ENCODE results near the gene SLX9. TPM values are rescaled to one million over a fixed set of nuclear protein-coding genes. Genes with fewer than 3 reads are reported as not detected.

The SLX9 gene
- total RNA-seq, 1 experiment from 2014 or later, result 80.1 TPM

DNA sequence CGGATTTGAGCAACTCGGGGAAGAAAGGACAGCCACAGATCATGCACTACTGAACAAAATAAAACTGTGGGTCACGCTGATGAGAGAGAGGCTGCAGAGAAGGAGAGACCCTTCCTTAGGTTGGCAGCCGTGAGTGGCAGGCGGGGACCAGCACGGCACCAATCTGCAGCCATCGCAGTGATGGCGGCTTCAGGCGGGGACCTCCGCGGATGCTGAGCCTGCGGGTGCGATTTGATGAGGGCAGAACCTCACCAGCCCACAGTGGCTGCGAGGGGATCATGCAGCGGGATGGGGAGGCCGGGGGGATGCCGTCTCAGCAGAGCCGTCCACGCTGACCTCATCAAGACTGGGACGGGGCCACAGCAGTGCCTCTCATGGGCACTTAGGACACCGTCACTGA is 30.9 kb upstream of the SLX9 start:
- no peak overlapping the region for H3K27ac ChIP-seq (ENCODE audit: low read length)
- no peak overlapping the region for H3K4me3 ChIP-seq (ENCODE audit: low read length)
- no TSS peak for BruUV-seq (replicated peaks)
- H4K20me1 ChIP-seq (ENCODE audit: low read length), result no peaks in the 10 kb centered on the region
- H3K9me2 ChIP-seq (replicated peaks; ENCODE audit: low read length), result no peaks in the 10 kb centered on the region
- DNase-seq (no peak), ATAC-seq (no peak)
- no peak for TF ChIP-seq EZH2phosphoT487 (IDR thresholded peaks at IDR 0.05; ENCODE audit: borderline replicate concordance, low read length)
- TF ChIP-seq EZH2 (IDR thresholded peaks at IDR 0.05; ENCODE audit: low read length, unreplicated experiment), result no peak
- TF ChIP-seq, protein P1, sequence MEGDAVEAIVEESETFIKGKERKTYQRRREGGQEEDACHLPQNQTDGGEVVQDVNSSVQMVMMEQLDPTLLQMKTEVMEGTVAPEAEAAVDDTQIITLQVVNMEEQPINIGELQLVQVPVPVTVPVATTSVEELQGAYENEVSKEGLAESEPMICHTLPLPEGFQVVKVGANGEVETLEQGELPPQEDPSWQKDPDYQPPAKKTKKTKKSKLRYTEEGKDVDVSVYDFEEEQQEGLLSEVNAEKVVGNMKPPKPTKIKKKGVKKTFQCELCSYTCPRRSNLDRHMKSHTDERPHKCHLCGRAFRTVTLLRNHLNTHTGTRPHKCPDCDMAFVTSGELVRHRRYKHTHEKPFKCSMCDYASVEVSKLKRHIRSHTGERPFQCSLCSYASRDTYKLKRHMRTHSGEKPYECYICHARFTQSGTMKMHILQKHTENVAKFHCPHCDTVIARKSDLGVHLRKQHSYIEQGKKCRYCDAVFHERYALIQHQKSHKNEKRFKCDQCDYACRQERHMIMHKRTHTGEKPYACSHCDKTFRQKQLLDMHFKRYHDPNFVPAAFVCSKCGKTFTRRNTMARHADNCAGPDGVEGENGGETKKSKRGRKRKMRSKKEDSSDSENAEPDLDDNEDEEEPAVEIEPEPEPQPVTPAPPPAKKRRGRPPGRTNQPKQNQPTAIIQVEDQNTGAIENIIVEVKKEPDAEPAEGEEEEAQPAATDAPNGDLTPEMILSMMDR (conservative IDR thresholded peaks at IDR 0.05; ENCODE audit: low read depth, low read length), result no peak
- ChIA-PET POLR2A (ENCODE audit: unreplicated experiment) (no interaction called here), CTCF (no interaction called here)
- intact Hi-C loops (cut with micrococcal nuclease), result no loop called here
- H3K9ac ChIP-seq (ENCODE audit: low read length), result no peak overlapping the region
- H2AFZ ChIP-seq (ENCODE audit: low read length), result no peak overlapping the region
- H3K79me2 ChIP-seq (ENCODE audit: low read length), result peaks cover 7% of the 10 kb centered on the region; the same call in 1 of the 2 replicates
- no peaks in the 10 kb centered on the region for H3F3A ChIP-seq (ENCODE audit: low read length, unreplicated experiment)
- no peaks in the 10 kb centered on the region for H3K9me3 ChIP-seq (ENCODE audit: low read length)
- peaks cover 38% of the 10 kb centered on the region for H3K4me1 ChIP-seq (ENCODE audit: insufficient read depth, low read length)
- no peaks in the 10 kb centered on the region for H3K36me3 ChIP-seq (ENCODE audit: low read depth, low read length)
- H3K27me3 ChIP-seq (ENCODE audit: low read length), result no peaks in the 10 kb centered on the region
- no peak overlapping the region for H3K4me2 ChIP-seq (ENCODE audit: low read length)

DNA sequence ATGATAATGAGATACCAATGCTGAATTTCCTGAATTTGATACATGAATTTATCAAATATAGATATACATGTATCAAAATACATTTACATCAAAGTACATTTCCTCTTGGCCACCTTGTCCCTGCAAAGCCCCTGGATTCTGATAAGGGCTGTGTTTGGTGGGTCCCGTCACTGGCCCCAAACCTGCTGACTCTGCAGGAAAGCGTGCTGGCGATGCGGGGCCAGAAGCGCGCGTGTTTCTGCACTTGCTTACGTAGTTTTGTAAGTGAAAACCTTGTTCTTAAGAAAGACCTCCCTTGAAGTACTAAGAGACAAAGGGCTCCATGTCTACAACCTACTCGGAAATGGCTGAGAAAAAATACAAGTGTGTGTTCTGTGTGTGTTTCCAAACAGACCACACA is 30.1 kb upstream of the SLX9 start:
- Histone ChIP-seq H3K9me2 (replicated peaks; ENCODE audit: low read length) (no peaks in the 10 kb centered on the region), H2AFZ (ENCODE audit: low read length) (no peak overlapping the region), H3K79me2 (ENCODE audit: low read length) (peaks cover 7% of the 10 kb centered on the region; the same call in 1 of the 2 replicates), H3K4me1 (ENCODE audit: insufficient read depth, low read length) (peaks cover 46% of the 10 kb centered on the region), H3K4me2 (ENCODE audit: low read length) (no peak overlapping the region), H3K36me3 (ENCODE audit: low read depth, low read length) (no peaks in the 10 kb centered on the region), H3K9ac (ENCODE audit: low read length) (no peak overlapping the region), H3K27ac (ENCODE audit: low read length) (no peak overlapping the region), H3K4me3 (ENCODE audit: low read length) (no peak overlapping the region), H4K20me1 (ENCODE audit: low read length) (no peaks in the 10 kb centered on the region), H3K9me3 (ENCODE audit: low read length) (no peaks in the 10 kb centered on the region), H3K27me3 (ENCODE audit: low read length) (no peaks in the 10 kb centered on the region), H3F3A (ENCODE audit: low read length, unreplicated experiment) (peaks cover 5% of the 10 kb centered on the region)
- CTCF ChIA-PET, result no interaction called here
- ATAC-seq (no peak), DNase-seq (no peak)
- BruUV-seq (replicated peaks), result no TSS peak
- POLR2A ChIA-PET (ENCODE audit: unreplicated experiment), result no interaction called here
- TF ChIP-seq, protein P1 (conservative IDR thresholded peaks at IDR 0.05; ENCODE audit: low read depth, low read length), result no peak
- TF ChIP-seq EZH2phosphoT487 (IDR thresholded peaks at IDR 0.05; ENCODE audit: borderline replicate concordance, low read length) (no peak), EZH2 (IDR thresholded peaks at IDR 0.05; ENCODE audit: low read length, unreplicated experiment) (no peak)
- intact Hi-C loops (cut with micrococcal nuclease), result loop anchor here (5.0 kb wide), 1 partner anchor 32 kb away; no protein-coding TSS in a partner anchor

DNA sequence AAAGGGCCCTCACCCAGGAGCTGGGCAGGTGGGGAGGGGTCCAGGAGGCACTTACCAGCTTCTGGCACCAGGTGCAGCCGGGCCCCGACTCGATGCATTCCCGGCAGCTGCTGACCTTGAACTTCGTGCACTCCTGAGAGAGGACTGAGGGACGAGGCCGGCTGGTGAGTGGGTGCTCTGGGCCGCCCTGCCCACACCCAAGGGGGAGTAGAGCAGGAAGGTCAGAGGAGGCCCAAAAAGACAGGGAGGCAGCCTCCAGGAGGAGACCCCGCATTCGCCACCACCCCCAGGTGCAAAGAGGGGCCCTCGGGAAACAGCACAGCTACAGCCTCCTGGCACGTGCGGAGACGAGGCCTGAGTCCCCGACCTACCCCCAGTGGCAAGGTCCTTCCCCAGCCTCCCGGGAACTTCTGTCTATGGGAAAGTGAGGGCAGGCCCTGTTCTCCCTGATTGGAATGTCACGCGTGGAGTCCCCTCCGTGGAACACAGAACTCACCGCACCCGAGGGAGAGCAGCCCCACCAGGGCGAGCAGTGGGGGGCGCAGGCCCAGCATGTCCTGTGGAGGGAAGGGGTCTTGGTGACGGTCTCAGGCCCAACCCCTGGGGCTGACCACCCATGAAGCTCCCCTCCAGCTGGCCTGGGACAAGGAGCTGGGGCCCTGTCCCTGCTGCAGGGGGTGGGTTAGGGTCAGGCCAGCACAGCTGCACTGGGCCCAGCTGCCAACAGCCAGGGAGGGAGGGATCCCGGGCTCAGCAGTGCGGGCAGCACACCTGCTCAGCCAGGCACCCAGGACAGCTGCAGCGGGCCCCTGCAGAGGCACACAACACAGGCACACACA is 29.4 kb upstream of the SLX9 start:
- Histone ChIP-seq H3K27ac (ENCODE audit: low read length) (peak overlapping the region; percentile 76), H3K9me3 (ENCODE audit: low read length) (no peaks in the 10 kb centered on the region), H3K4me2 (ENCODE audit: low read length) (peak overlapping the region; percentile 50), H3F3A (ENCODE audit: low read length, unreplicated experiment) (peaks cover 5% of the 10 kb centered on the region), H3K4me3 (ENCODE audit: low read length) (no peak overlapping the region), H3K9me2 (replicated peaks; ENCODE audit: low read length) (no peaks in the 10 kb centered on the region), H3K4me1 (ENCODE audit: insufficient read depth, low read length) (peaks cover 53% of the 10 kb centered on the region), H2AFZ (ENCODE audit: low read length) (no peak overlapping the region), H3K9ac (ENCODE audit: low read length) (no peak overlapping the region), H3K27me3 (ENCODE audit: low read length) (no peaks in the 10 kb centered on the region), H3K79me2 (ENCODE audit: low read length) (peaks cover 12% of the 10 kb centered on the region), H4K20me1 (ENCODE audit: low read length) (no peaks in the 10 kb centered on the region), H3K36me3 (ENCODE audit: low read depth, low read length) (no peaks in the 10 kb centered on the region)
- ATAC-seq, result no peak
- no peak for DNase-seq
- ChIA-PET POLR2A (ENCODE audit: unreplicated experiment) (no interaction called here), CTCF (interaction anchor here (0.6 kb wide), 1 partner anchor 109 kb away, joined by 3 read pairs; no protein-coding TSS in a partner anchor)
- BruUV-seq (replicated peaks), result no TSS peak
- intact Hi-C loops (cut with micrococcal nuclease), result loop anchor here (1.0 to 5.0 kb wide), 2 partner anchors 33 to 110 kb away; no protein-coding TSS in a partner anchor
- no peak for TF ChIP-seq EZH2 (IDR thresholded peaks at IDR 0.05; ENCODE audit: low read length, unreplicated experiment)
- TF ChIP-seq, protein P1 (conservative IDR thresholded peaks at IDR 0.05; ENCODE audit: low read depth, low read length), result no peak
- no peak for TF ChIP-seq EZH2phosphoT487 (IDR thresholded peaks at IDR 0.05; ENCODE audit: borderline replicate concordance, low read length)
